IMR-90 (cell line): ENCODE measurements around the gene GTF2H3.

Source experiments
- BHLHE40 ChIP-seq: fragments of 150-350 bp; IDR thresholded peaks from 2 replicates; pipeline ENCODE4 v1.6.1; 2016; ENCODE audit warnings: mild to moderate bottlenecking, low read depth, low read length
- CEBPB ChIP-seq: IDR thresholded peaks from 2 replicates; pipeline ENCODE4 v1.6.1; 2012; ENCODE audit warnings: low read depth, low read length, improper control_type of control experiment
- CHD1 ChIP-seq: IDR thresholded peaks from 2 replicates; pipeline ENCODE4 v1.6.1; 2012; ENCODE audit warnings: low read depth, low read length, improper control_type of control experiment
- CTCF ChIP-seq: conservative IDR thresholded peaks from 2 replicates; pipeline ENCODE4 v1.5.1; 2012; ENCODE audit warnings: mild to moderate bottlenecking, low read depth, low read length, improper control_type of control experiment
- MXI1 ChIP-seq: IDR thresholded peaks from 2 replicates; pipeline ENCODE4 v1.6.1; 2012; ENCODE audit warnings: low read depth, mild to moderate bottlenecking, low read length, moderate library complexity, borderline replicate concordance
- POLR2A ChIP-seq: IDR thresholded peaks from 2 replicates; pipeline ENCODE4 v1.6.1; 2012; ENCODE audit warnings: mild to moderate bottlenecking, low read depth, low read length
- RCOR1 ChIP-seq: IDR thresholded peaks from 2 replicates; pipeline ENCODE4 v1.6.1; 2012; ENCODE audit warnings: mild to moderate bottlenecking, low read length, improper control_type of control experiment; ENCODE audit not compliant: insufficient replicate concordance
- RFX5 ChIP-seq: IDR thresholded peaks from 2 replicates; pipeline ENCODE4 v1.8.0; 2012; ENCODE audit warnings: low read depth, mild to moderate bottlenecking, low read length, moderate library complexity
- USF2 ChIP-seq: fragments of 150-350 bp; IDR thresholded peaks from 2 replicates; pipeline ENCODE4 v1.6.1; 2017; ENCODE audit warnings: mild to moderate bottlenecking, antibody characterized with exemption, low read length, low read depth

- TF ChIP-seq CTCF = no peak
- no peak for TF ChIP-seq RFX5
- no peak for TF ChIP-seq RCOR1
- TF ChIP-seq MXI1 = no peak
- no peak for TF ChIP-seq POLR2A
- TF ChIP-seq BHLHE40 = no peak
- no peak for TF ChIP-seq CHD1
- TF ChIP-seq CEBPB = no peak
- no peak for TF ChIP-seq USF2
Measured at GRCh38 chr12:123599721-123600120, 33.9 kb upstream of the GTF2H3 start.
